Kidney epithelial cell (primary cell): ENCODE measurements around the gene ACAA1. TPM values are rescaled to one million over a fixed set of nuclear protein-coding genes. Genes with fewer than 3 reads are reported as not detected.
"Not testable (repeated sequence)": the region's sequence is repeated elsewhere in the genome, so short reads cannot be mapped to it uniquely, and the experiment has no call there.

ENCODE experiments used
- DNase-seq: peaks from one replicate; pipeline ENCODE4 v3.0.0-alpha.2; 2010; ENCODE audit warnings: low read depth
- H3K27me3 ChIP-seq: 2 replicates; pipeline ENCODE4 v1.6.0; 2011; ENCODE audit warnings: low read length; ENCODE audit not compliant: control insufficient read depth, insufficient read depth
- H3K36me3 ChIP-seq: 2 replicates; pipeline ENCODE4 v1.5.1; 2011; ENCODE audit warnings: low read length; ENCODE audit not compliant: control insufficient read depth, insufficient read depth
- H3K4me3 ChIP-seq: 2 replicates; pipeline ENCODE4 v1.5.1; 2011; ENCODE audit warnings: low read depth, mild to moderate bottlenecking, control low read depth, low read length
- CTCF ChIP-seq: IDR thresholded peaks from 2 replicates; pipeline ENCODE4 v1.5.1; 2011; ENCODE audit warnings: mild to moderate bottlenecking, moderate library complexity, low read length, control low read depth, inconsistent platforms; ENCODE audit not compliant: insufficient read depth, poor library complexity, severe bottlenecking
- total RNA-seq: library from RNA; depleted of rRNA; stranded (reverse); fragments of >200 nt; gene quantifications from 2 replicates; pipeline ENCODE4 v1.2.3, GENCODE V29; 2015

The ACAA1 gene
- total RNA-seq, 1 donor from 2014 or later, result 54.5 TPM

GRCh38 chr3:38086496-38086895, 50.4 kb downstream of the ACAA1 start:
- H3K27me3 ChIP-seq, result no peaks in the 10 kb centered on the region
- DNase-seq, result no peak
- H3K4me3 ChIP-seq, result no peak overlapping the region
- TF ChIP-seq CTCF, result no peak
- H3K36me3 ChIP-seq, result no peaks in the 10 kb centered on the region

GRCh38 chr3:38085943-38086324, 51.0 kb downstream of the ACAA1 start:
- DNase-seq, result no peak
- TF ChIP-seq CTCF, result no peak

GRCh38 chr3:38085311-38085942, 51.5 kb downstream of the ACAA1 start:
- Histone ChIP-seq H3K4me3 (no peak overlapping the region), H3K36me3 (no peaks in the 10 kb centered on the region), H3K27me3 (no peaks in the 10 kb centered on the region)
- no peak for TF ChIP-seq CTCF
- no peak for DNase-seq

More at GRCh38 chr3:38085943-38086324, 51.0 kb downstream of the ACAA1 start:
- no peaks in the 10 kb centered on the region for H3K36me3 ChIP-seq
- no peaks in the 10 kb centered on the region for H3K27me3 ChIP-seq
- H3K4me3 ChIP-seq, result no peak overlapping the region

GRCh38 chr3:38084334-38085310, 52.3 kb downstream of the ACAA1 start:
- H3K27me3 ChIP-seq, result no peaks in the 10 kb centered on the region
- TF ChIP-seq CTCF, result no peak
- DNase-seq, result no peak

GRCh38 chr3:38083871-38084333, 53.0 kb downstream of the ACAA1 start:
- no peak overlapping the region for H3K4me3 ChIP-seq
- H3K27me3 ChIP-seq, result no peaks in the 10 kb centered on the region
- TF ChIP-seq CTCF, result no peak
- H3K36me3 ChIP-seq, result no peaks in the 10 kb centered on the region
- no peak for DNase-seq

More at GRCh38 chr3:38084334-38085310, 52.3 kb downstream of the ACAA1 start:
- Histone ChIP-seq H3K36me3 (no peaks in the 10 kb centered on the region), H3K4me3 (no peak overlapping the region)

- H3K4me3 ChIP-seq, DNase-seq, H3K36me3 ChIP-seq, H3K27me3 ChIP-seq: not testable (repeated sequence)
These were observed 53.7 kb downstream of the ACAA1 start for GRCh38 chr3:38083254-38083653.

- DNase-seq, H3K36me3 ChIP-seq, H3K27me3 ChIP-seq, H3K4me3 ChIP-seq: not testable (repeated sequence)
These were observed 54.6 kb downstream of the ACAA1 start for GRCh38 chr3:38082296-38082695.

- not testable (repeated sequence) for H3K4me3 ChIP-seq, DNase-seq, H3K27me3 ChIP-seq, H3K36me3 ChIP-seq
These were observed 59.9 kb downstream of the ACAA1 start for GRCh38 chr3:38077073-38077472.
